Hematopoietic multipotent progenitor cell treated with erythropoietin and hydrocortisone succinate and interleukin-3 and kit ligand, for 4 days (in vitro differentiated cells): ENCODE data around the gene HIBADH.

Experiments
- DNase-seq: peaks from one replicate; pipeline ENCODE4 v3.0.0-alpha.2; 2015

The HIBADH gene

GRCh38 chr7:27634671-27635493 is 27.8 kb downstream of the HIBADH start:
- no peak for DNase-seq

GRCh38 chr7:27633062-27633461 is 29.6 kb downstream of the HIBADH start:
- DNase-seq, result no peak

- DNase-seq, result no peak
Measured at GRCh38 chr7:27631391-27631790, 31.3 kb downstream of the HIBADH start.

- no peak for DNase-seq
Measured at GRCh38 chr7:27627146-27627545, 35.5 kb downstream of the HIBADH start.

- DNase-seq, result no peak
Measured at GRCh38 chr7:27619492-27619891, 43.2 kb downstream of the HIBADH start.

- DNase-seq, result no peak
Measured at GRCh38 chr7:27617651-27618381, 44.9 kb downstream of the HIBADH start.

GRCh38 chr7:27616914-27617548 is 45.7 kb downstream of the HIBADH start:
- no peak for DNase-seq

- no peak for DNase-seq
Measured at GRCh38 chr7:27616186-27616491, 46.5 kb downstream of the HIBADH start.

- no peak for DNase-seq
Measured at GRCh38 chr7:27615420-27616185, 47.1 kb downstream of the HIBADH start.

GRCh38 chr7:27614095-27614494 is 48.6 kb downstream of the HIBADH start:
- peak; percentile 53 for DNase-seq

- no peak for DNase-seq
Measured at GRCh38 chr7:27611059-27611458, 51.6 kb downstream of the HIBADH start.

GRCh38 chr7:27608776-27609495 is 53.7 kb downstream of the HIBADH start:
- DNase-seq, result peak; percentile 72

- no peak for DNase-seq
Measured at GRCh38 chr7:27607210-27607606, 55.5 kb downstream of the HIBADH start.

- DNase-seq, result no peak
Measured at GRCh38 chr7:27606270-27607209, 56.1 kb downstream of the HIBADH start.

GRCh38 chr7:27605689-27606269 is 56.9 kb downstream of the HIBADH start:
- peak; percentile 43 for DNase-seq

- DNase-seq, result no peak
Measured at GRCh38 chr7:27605283-27605682, 57.4 kb downstream of the HIBADH start.

GRCh38 chr7:27603813-27604212 is 58.9 kb downstream of the HIBADH start:
- DNase-seq, result no peak

- DNase-seq, result no peak
Measured at GRCh38 chr7:27602766-27603165, 59.9 kb downstream of the HIBADH start.

GRCh38 chr7:27601217-27601616 is 61.5 kb downstream of the HIBADH start:
- DNase-seq, result no peak

- DNase-seq, result no peak
Measured at GRCh38 chr7:27600247-27600646, 62.4 kb downstream of the HIBADH start.

GRCh38 chr7:27595009-27595408 is 67.7 kb downstream of the HIBADH start:
- no peak for DNase-seq
